K562 (cell line): ENCODE results near the gene THADA. TPM values are rescaled to one million over a fixed set of nuclear protein-coding genes. Genes with fewer than 3 reads are reported as not detected.

Experiments
- ATAC-seq: fragments of 200-7000 bp; cut with Tn5 transposase; 3 replicates; pipeline ENCODE4 v1.9.1; 2020; ENCODE audit warnings: moderate library complexity
- BruUV-seq: library from RNA; stranded (reverse); fragments of 400-500 nt; replicated peaks from 2 replicates; lab custom pipeline; 2021; lab: Mats Ljungman, UMichigan
- CTCF ChIA-PET: fragments of 300-600 bp; formaldehyde crosslinking; extraction: SDS; loops from one replicate; lab custom pipeline; 2021; ENCODE audit warnings: low intra/inter-chr PET ratio; lab: Yijun Ruan, JAX
- POLR2A ChIA-PET: fragments of 300-600, 350-650 bp; sonication (Branson Sonifier 250); formaldehyde crosslinking; extraction: SDS; loops from one replicate; lab custom pipeline; 2021; ENCODE audit warnings: antibody characterized with exemption, inconsistent platforms; lab: Yijun Ruan, JAX
- DNase-seq, 4 experiments: peaks; one replicate each; pipeline versions ENCODE4 v3.0.0 to v3.0.0-alpha.2; 2011 to 2018; ENCODE audit warnings: low spot score in 3 of 4, mixed read lengths in 3 of 4; ENCODE audit errors: extremely low read depth in 1 of 4
- FAIRE-seq: peaks from 2 replicates; lab custom pipeline; 2011; peaks lifted over from hg19 to GRCh38; lab: Jason Lieb, UNC
- H2AFZ ChIP-seq: 2 replicates; pipeline ENCODE4 v1.6.0; 2011; ENCODE audit warnings: low read depth, low read length, control low read depth, inconsistent platforms
- H3K27ac ChIP-seq: fragments of 200-600 bp; 3 replicates; pipeline ENCODE4 v1.8.0; 2011; ENCODE audit warnings: low read depth, mild to moderate bottlenecking, control low read depth, inconsistent platforms, low read length, moderate library complexity, mixed read lengths; ENCODE audit errors: extremely low read depth
- H3K27me3 ChIP-seq, 2 experiments: fragments of 300-600 bp in 1 of 2; 2 replicates in 1 of 2; 3 replicates in 1 of 2; pipeline versions ENCODE4 v1.6.0 to v1.8.0; 2011; ENCODE audit warnings: inconsistent platforms in 2 of 2, low read length in 2 of 2, mild to moderate bottlenecking in 1 of 2, mixed read lengths in 1 of 2, moderate library complexity in 1 of 2; ENCODE audit not compliant: control insufficient read depth in 2 of 2, insufficient read depth in 2 of 2
- H3K36me3 ChIP-seq: fragments of 300-600 bp; 3 replicates; pipeline ENCODE4 v1.8.0; 2011; ENCODE audit warnings: mild to moderate bottlenecking, low read length, inconsistent platforms; ENCODE audit not compliant: control insufficient read depth, insufficient read depth
- H3K4me1 ChIP-seq, 2 experiments: fragments of 200-600 bp in 1 of 2; replicated peaks in 1 of 2; 2 replicates in 1 of 2; 3 replicates in 1 of 2; pipeline versions ENCODE4 v1.5.1 to v1.8.0; 2011; ENCODE audit warnings: inconsistent platforms in 2 of 2, low read length in 2 of 2, mild to moderate bottlenecking in 1 of 2, mixed read lengths in 1 of 2, moderate library complexity in 1 of 2; ENCODE audit not compliant: control insufficient read depth in 2 of 2, insufficient read depth in 2 of 2
- H3K4me2 ChIP-seq: 2 replicates; pipeline ENCODE4 v1.6.1; 2011; ENCODE audit warnings: low read length, control low read depth, inconsistent platforms, mixed read lengths; ENCODE audit not compliant: insufficient read depth
- H3K4me3 ChIP-seq: fragments of 200-600 bp; sonication (generic), shearing (Covaris generic); 2 replicates; pipeline ENCODE4 v1.5.1; 2016; ENCODE audit warnings: control low read depth, inconsistent platforms
- H3K79me2 ChIP-seq: fragments of 200-600 bp; 3 replicates; pipeline ENCODE4 v1.8.0; 2011; ENCODE audit warnings: low read length, inconsistent platforms; ENCODE audit not compliant: control insufficient read depth, insufficient read depth
- H3K9ac ChIP-seq, 2 experiments: 2 replicates each; pipeline versions ENCODE4 v1.6.0 to v1.6.1; 2011; ENCODE audit warnings: low read depth in 2 of 2, low read length in 2 of 2, control low read depth in 1 of 2, inconsistent platforms in 1 of 2, mild to moderate bottlenecking in 1 of 2, mixed read lengths in 1 of 2; ENCODE audit not compliant: insufficient read depth in 1 of 2
- H3K9me1 ChIP-seq: one replicate; pipeline ENCODE4 v1.6.0; 2011; ENCODE audit warnings: inconsistent platforms, mild to moderate bottlenecking, low read length, moderate library complexity; ENCODE audit not compliant: control insufficient read depth, insufficient read depth
- H3K9me3 ChIP-seq: replicated peaks from 2 replicates; pipeline ENCODE4 v1.5.1; 2011; ENCODE audit warnings: low read depth, low read length, inconsistent platforms; ENCODE audit not compliant: control insufficient read depth, insufficient read depth
- H4K20me1 ChIP-seq: replicated peaks from 2 replicates; pipeline ENCODE4 v1.6.1; 2011; ENCODE audit warnings: low read length, inconsistent platforms, mixed read lengths; ENCODE audit not compliant: control insufficient read depth, insufficient read depth
- ARNT ChIP-seq, 2 experiments: fragments of 450-650 bp; IDR thresholded peaks; 2 replicates each; pipeline ENCODE4 v1.6.1; 2016; ENCODE audit warnings: mild to moderate bottlenecking in 1 of 2
- GABPB1 ChIP-seq: sonication (generic); formaldehyde crosslinking; IDR thresholded peaks from 2 replicates; pipeline ENCODE4 v1.8.0; 2022; ENCODE audit warnings: mild to moderate bottlenecking, missing genetic modification reagents
- GTF3C2 ChIP-seq: IDR thresholded peaks from 3 replicates; pipeline ENCODE4 v1.6.1; 2011; ENCODE audit warnings: borderline replicate concordance, mild to moderate bottlenecking, moderate library complexity; ENCODE audit not compliant: insufficient read length; ENCODE audit errors: extremely low read depth
- HMG20A ChIP-seq: fragments of 450-650 bp; formaldehyde crosslinking; conservative IDR thresholded peaks from 2 replicates; pipeline ENCODE4 v1.4.0; 2020; ENCODE audit warnings: mild to moderate bottlenecking, mixed read lengths
- MCM5 ChIP-seq: fragments of 450-650 bp; IDR thresholded peaks from 2 replicates; pipeline ENCODE4 v1.6.1; 2016; ENCODE audit warnings: low read depth
- MED1 ChIP-seq: sonication (generic); formaldehyde crosslinking; IDR thresholded peaks from 2 replicates; pipeline ENCODE4 v1.8.1; 2023; ENCODE audit warnings: missing genetic modification reagents, borderline replicate concordance
- SIRT6 ChIP-seq: IDR thresholded peaks from one replicate; pipeline ENCODE4 v1.6.1; 2012; ENCODE audit warnings: low read depth, mild to moderate bottlenecking, control low read depth, inconsistent platforms, low read length, moderate library complexity
- TBP ChIP-seq: optimal IDR thresholded peaks from 2 replicates; pipeline ENCODE3; 2011; ENCODE audit warnings: low read depth, low read length, improper control_type of control experiment
- TCF7L2 ChIP-seq: fragments of 150-350 bp; IDR thresholded peaks from 2 replicates; pipeline ENCODE4 v1.6.1; 2016; ENCODE audit warnings: low read depth, mild to moderate bottlenecking, low read length, moderate library complexity
- TEAD4 ChIP-seq, 2 experiments: sonication (generic) in 1 of 2; formaldehyde crosslinking in 1 of 2; IDR thresholded peaks; 2 replicates each; pipeline versions ENCODE4 v1.6.1 to v1.8.0; 2012 to 2022; ENCODE audit warnings: borderline replicate concordance in 1 of 2, inconsistent platforms in 1 of 2, low read length in 1 of 2, mild to moderate bottlenecking in 1 of 2, missing genetic modification reagents in 1 of 2
- UBTF ChIP-seq, 2 experiments: IDR thresholded peaks; 2 replicates each; pipeline ENCODE4 v1.6.1; 2012; ENCODE audit warnings: improper control_type of control experiment in 2 of 2, low read depth in 2 of 2, low read length in 2 of 2, borderline replicate concordance in 1 of 2
- ZFP1 ChIP-seq: fragments of 450-650 bp; formaldehyde crosslinking; IDR thresholded peaks from 2 replicates; pipeline ENCODE4 v1.4.0; 2020; ENCODE audit warnings: mild to moderate bottlenecking, mixed read lengths
- ZNF354B ChIP-seq: fragments of 250-450 bp; sonication (Bioruptor Pico); IDR thresholded peaks from 2 replicates; pipeline ENCODE4 v1.4.0; 2020
- ZNF584 ChIP-seq: fragments of 200-800 bp; sonication (Bioruptor generic); IDR thresholded peaks from 2 replicates; pipeline ENCODE4 v1.6.1; 2016; ENCODE audit warnings: low read depth, mild to moderate bottlenecking, missing genetic modification characterization, missing compliant biosample characterization
- ZNF766 ChIP-seq: fragments of 200-800 bp; sonication (Bioruptor generic); conservative IDR thresholded peaks from 2 replicates; pipeline ENCODE4 v1.6.1; 2016; ENCODE audit warnings: missing genetic modification characterization, missing compliant biosample characterization
- ZZZ3 ChIP-seq: fragments of 450-650 bp; IDR thresholded peaks from 2 replicates; pipeline ENCODE4 v1.6.1; 2016; ENCODE audit warnings: antibody characterized with exemption, mild to moderate bottlenecking, moderate library complexity
- WGBS: fragments of 100-300 bp; shearing (Covaris generic); methylation state at CpG from one replicate; pipeline ENCODE4 v1.1.6; 2016; ENCODE audit warnings: low coverage, mixed read lengths; ENCODE audit not compliant: insufficient coverage; ENCODE audit errors: missing lambda C conversion rate; 5-methylcytosine and 5-hydroxymethylcytosine counted together
- in situ Hi-C: fragments of 300-500 bp; cut with MboI; formaldehyde crosslinking; loops from 4 replicates; pipeline ENCODE4 v1.15.0; 2018; ENCODE audit warnings: inconsistent platforms, mixed read lengths
- intact Hi-C: fragments of 100-400 bp; cut with micrococcal nuclease; formaldehyde crosslinking; loops from 2 replicates; pipeline ENCODE4 v1.14.2; 2022
- polyA plus RNA-seq, 8 experiments: library from polyadenylated mRNA; depleted of rRNA in 4 of 8; stranded (reverse) in 5 of 8; unstranded in 3 of 8; fragments of >200 nt; fragmentation: Nextera tagmentation in 2 of 8; fragmentation: Illumina TruSeq in 1 of 8; extraction: Ambion mirVana in 2 of 8; extraction: Trizol in 1 of 8; gene quantifications; 2 replicates each; pipeline versions ENCODE4 v1.2.1 to v1.2.3, GENCODE V29; 2011 to 2014; ENCODE audit warnings: inconsistent platforms in 1 of 8, missing spikeins in 1 of 8
- total RNA-seq, 7 experiments: library from RNA; depleted of rRNA in 6 of 7; stranded (reverse); fragments of >200 nt in 6 of 7; fragmentation: Illumina TruSeq in 2 of 7; extraction: Trizol in 2 of 7; gene quantifications; 2 replicates each; pipeline versions ENCODE4 v1.2.1 to v1.2.3, GENCODE V29; 2011 to 2021; ENCODE audit warnings: low replicate concordance in 1 of 7

Gene THADA
- total and polyA plus RNA-seq, 9 of the 15 experiments (the other 6 are each of a cell fraction or from before 2014, with no cell fraction given): 17.8 to 34.7 (median 31.9) TPM

- ChIA-PET POLR2A (interaction anchor here (0.6 to 1.0 kb wide), 2 partner anchors 10 to 17 kb away, joined by 3 to 5 read pairs; no protein-coding TSS in a partner anchor), CTCF (no interaction called here)
- no peaks in the 10 kb centered on the region for H3K79me2 ChIP-seq
- BruUV-seq: no TSS peak
- H3K9ac ChIP-seq: no peak overlapping the region
- peaks cover 6 to 18% of the 10 kb centered on the region in 2 experiments; a peak in 4 of 5 replicates for H3K4me1 ChIP-seq
- H3K4me3 ChIP-seq: no peak overlapping the region
- DNase-seq: no peak
- TF ChIP-seq TBP (no peak), GABPB1 (CRISPR knock-in tag) (no peak), MCM5 (no peak), HMG20A (CRISPR knock-in tag) (no peak), ZZZ3 (no peak), ZNF766 (CRISPR knock-in tag) (no peak), GTF3C2 (no peak), TEAD4 (IDR thresholded peaks at IDR 0.05; ENCODE audit: low read length) (no peak), TEAD4 (CRISPR knock-in tag; IDR thresholded peaks at IDR 0.05; ENCODE audit: borderline replicate concordance) (no peak), SIRT6 (no peak), ARNT (IDR thresholded peaks at IDR 0.05) (no peak), ZNF584 (CRISPR knock-in tag) (no peak), TCF7L2 (no peak), MED1 (CRISPR knock-in tag) (no peak), ZNF354B (no peak), UBTF (IDR thresholded peaks at IDR 0.05; ENCODE audit: borderline replicate concordance in 1 of 2, low read depth in 2 of 2, low read length in 2 of 2) (no peak), ZFP1 (CRISPR knock-in tag) (no peak)
- no peaks in the 10 kb centered on the region for H3K9me1 ChIP-seq
- no peak for ATAC-seq
- H3K9me3 ChIP-seq: no peaks in the 10 kb centered on the region
- no peak overlapping the region for H3K27ac ChIP-seq
- no peaks in the 10 kb centered on the region for H3K27me3 ChIP-seq
- WGBS: 71% methylated on average over 5 of the region's 5 CpGs
- intact Hi-C loops: no loop called here
- FAIRE-seq: no peak
- H2AFZ ChIP-seq: no peak overlapping the region
- no peak overlapping the region for H3K4me2 ChIP-seq
- H4K20me1 ChIP-seq: no peaks in the 10 kb centered on the region
- peaks cover 3% of the 10 kb centered on the region; the same call in 1 of the 3 replicates for H3K36me3 ChIP-seq
- in situ Hi-C loops: no loop called here
Observed at GRCh38 chr2:43329637-43330036, 266.2 kb downstream of the THADA start.
